WTC11 (cell line): Measurements from ENCODE around the gene DMKN.

Experiments
- ATF2 ChIP-seq: sonication (generic); formaldehyde crosslinking; IDR thresholded peaks from 2 replicates; pipeline ENCODE4 v1.8.1; 2022; ENCODE audit warnings: low read depth, missing genetic modification reagents, borderline replicate concordance
- ATF3 ChIP-seq: sonication (generic); formaldehyde crosslinking; conservative IDR thresholded peaks from 2 replicates; pipeline ENCODE4 v1.8.1; 2022; ENCODE audit warnings: mild to moderate bottlenecking, missing genetic modification reagents
- CREM ChIP-seq: sonication (generic); formaldehyde crosslinking; IDR thresholded peaks from 2 replicates; pipeline ENCODE4 v1.8.1; 2022; ENCODE audit warnings: mild to moderate bottlenecking, missing genetic modification reagents, moderate library complexity
- CTCF ChIP-seq: fragments of 200-600 bp; IDR thresholded peaks from 2 replicates; pipeline ENCODE4 v1.8.0; 2022; ENCODE audit warnings: antibody characterized with exemption
- FOXJ3 ChIP-seq: sonication (generic); formaldehyde crosslinking; IDR thresholded peaks from 2 replicates; pipeline ENCODE4 v1.9.0; 2021; ENCODE audit warnings: missing genetic modification reagents, mild to moderate bottlenecking, borderline replicate concordance
- FOXK1 ChIP-seq: sonication (generic); formaldehyde crosslinking; IDR thresholded peaks from 2 replicates; pipeline ENCODE4 v1.8.0; 2022; ENCODE audit warnings: mild to moderate bottlenecking, moderate library complexity, missing genetic modification reagents
- MLX ChIP-seq: sonication (generic); formaldehyde crosslinking; IDR thresholded peaks from 2 replicates; pipeline ENCODE4 v1.8.1; 2023; ENCODE audit warnings: mild to moderate bottlenecking, missing genetic modification reagents, moderate library complexity
- SMAD3 ChIP-seq: sonication (generic); formaldehyde crosslinking; IDR thresholded peaks from 2 replicates; pipeline ENCODE4 v1.8.0; 2022; ENCODE audit warnings: missing genetic modification reagents, mild to moderate bottlenecking, borderline replicate concordance
- ZBTB21 ChIP-seq: sonication (generic); formaldehyde crosslinking; IDR thresholded peaks from 2 replicates; pipeline ENCODE4 v1.8.1; 2023; ENCODE audit warnings: mild to moderate bottlenecking, missing genetic modification reagents, borderline replicate concordance

- TF ChIP-seq FOXJ3 (CRISPR knock-in tag) = no peak
- no peak for TF ChIP-seq ATF2 (CRISPR knock-in tag)
- no peak for TF ChIP-seq ATF3 (CRISPR knock-in tag)
- TF ChIP-seq CTCF = no peak
- no peak for TF ChIP-seq CREM (CRISPR knock-in tag)
- TF ChIP-seq MLX (CRISPR knock-in tag) = no peak
- no peak for TF ChIP-seq SMAD3 (CRISPR knock-in tag)
- TF ChIP-seq ZBTB21 (CRISPR knock-in tag) = no peak
- no peak for TF ChIP-seq FOXK1
Observed at GRCh38 chr19:35484252-35485036, 29.0 kb downstream of the DMKN start.
